Transverse colon (tissue), 4 donors: Measurements from ENCODE around the gene SLC29A3. TPM values are rescaled to one million over a fixed set of nuclear protein-coding genes. Genes with fewer than 3 reads are reported as not detected.

Experiments
- DNase-seq: peaks from one replicate; pipeline ENCODE4 v3.0.0-alpha.2; 2019
- H3K27ac ChIP-seq, 4 donors: fragments of 200-600 bp; sonication (generic); 2 replicates each; pipeline ENCODE4 v1.5.1; 2016 to 2018; ENCODE audit warnings: inconsistent platforms in 4 of 4
- H3K27me3 ChIP-seq: fragments of 200-600 bp; sonication (generic); 2 replicates; pipeline ENCODE4 v1.5.1; 2017; ENCODE audit warnings: inconsistent platforms
- H3K36me3 ChIP-seq, 4 donors: fragments of 200-600 bp; sonication (generic); 2 replicates each; pipeline ENCODE4 v1.5.1; 2017 to 2019; ENCODE audit warnings: inconsistent platforms in 4 of 4
- H3K4me1 ChIP-seq, 4 donors: fragments of 200-600 bp; sonication (generic); 2 replicates each; pipeline ENCODE4 v1.5.1; 2017 to 2020; ENCODE audit warnings: inconsistent platforms in 4 of 4
- H3K4me3 ChIP-seq, 4 donors: fragments of 200-600 bp; sonication (generic); 1 replicate in 1 of 4; 2 replicates in 3 of 4; pipeline versions ENCODE4 v1.5.1 to v1.6.1; 2017 to 2019; ENCODE audit warnings: inconsistent platforms in 4 of 4
- H3K9me3 ChIP-seq, 2 donors: fragments of 200-600 bp; sonication (generic); 2 replicates each; pipeline ENCODE4 v1.5.1; 2017 to 2019; ENCODE audit warnings: inconsistent platforms in 2 of 2
- EP300 ChIP-seq: sonication (generic); formaldehyde crosslinking; IDR thresholded peaks from one replicate; pipeline ENCODE4 v1.6.1; 2017; ENCODE audit warnings: antibody characterized with exemption, low read depth
- POLR2A ChIP-seq: fragments of 450-650 bp; IDR thresholded peaks from one replicate; pipeline ENCODE4 v1.6.1; 2016; ENCODE audit warnings: antibody characterized with exemption, mild to moderate bottlenecking, moderate library complexity
- POLR2AphosphoS5 ChIP-seq, 3 donors: sonication (generic); formaldehyde crosslinking; IDR thresholded peaks; one replicate each; pipeline ENCODE4 v1.6.1; 2016; ENCODE audit warnings: antibody characterized with exemption in 3 of 3
- WGBS, 2 donors: methylation state at CpG; one replicate each; pipeline ENCODE4 v1.1.5; 2018; ENCODE audit warnings: low coverage in 1 of 2; 5-methylcytosine and 5-hydroxymethylcytosine counted together
- in situ Hi-C, 4 donors: fragments of 200-750 bp; cut with MboI; loops; one replicate each; pipeline versions ENCODE4 v1.15.0 to v1.15.1; 2017; ENCODE audit warnings: low sequenced_read_pairs in 3 of 4, low pct_ligation_motif_present in 1 of 4, low pct_unique_long_range_greater_than_20kb in 1 of 4
- intact Hi-C: fragments of 100-400 bp; cut with DNase I; formaldehyde crosslinking; loops from one replicate; pipeline ENCODE4 v1.15.1; 2023; ENCODE audit warnings: low total_unique reads
- total RNA-seq, 4 donors: library from RNA; depleted of rRNA; stranded (reverse); fragments of >200 nt; gene quantifications; one replicate each; pipeline ENCODE4 v1.1.0, GENCODE V29; 2016
- TF ChIP-seq, protein P1 (sequence below), 5 experiments: fragments of 200-600 bp in 3 of 5; fragments of 450-650 bp in 2 of 5; sonication (generic) in 3 of 5; IDR thresholded peaks; 1 replicate in 2 of 5; 2 replicates in 3 of 5; pipeline ENCODE4 v1.5.1; 2016 to 2017; ENCODE audit warnings: antibody characterized with exemption in 5 of 5, inconsistent platforms in 3 of 5, mild to moderate bottlenecking in 2 of 5, moderate library complexity in 1 of 5

The SLC29A3 gene
- total RNA-seq, 4 donors from 2014 or later, result 0.75 to 6.4 (median 3.4) TPM

DNA sequence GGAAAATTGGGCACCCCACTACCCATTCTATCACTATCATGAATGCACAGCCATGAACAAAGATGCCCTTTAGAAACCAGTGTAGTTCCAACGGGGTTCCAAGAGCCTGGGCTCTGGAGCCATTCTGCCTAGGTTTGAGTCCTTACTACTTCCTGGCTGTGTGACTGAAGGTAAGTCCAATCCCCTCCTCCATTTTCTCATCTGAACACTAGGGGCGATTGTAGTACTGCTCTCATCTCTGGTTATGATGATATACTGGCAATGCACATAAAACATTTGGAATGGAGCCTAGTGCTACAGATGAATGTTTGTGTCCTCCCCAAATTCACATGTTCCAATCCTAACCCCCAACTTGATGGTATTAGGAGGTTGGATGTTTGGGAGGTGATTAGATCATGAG is 49.6 kb downstream of the SLC29A3 start:
- 71% methylated on average over 2 of the region's 2 CpGs; no CpG with 5 or more reads in 1 of the 2 donors for WGBS, 2 donors
- Histone ChIP-seq H3K27me3 (no peaks in the 10 kb centered on the region), H3K9me3 (no peaks in the 10 kb centered on the region), H3K4me3 (no peak overlapping the region), H3K4me1 (no peaks in the 10 kb centered on the region), H3K36me3 (no peaks in the 10 kb centered on the region), H3K27ac (no peak overlapping the region)
- DNase-seq, result no peak
- TF ChIP-seq EP300 (no peak), POLR2AphosphoS5 (IDR thresholded peaks at IDR 0.05) (no peak), POLR2A (no peak)
- TF ChIP-seq, protein P1, sequence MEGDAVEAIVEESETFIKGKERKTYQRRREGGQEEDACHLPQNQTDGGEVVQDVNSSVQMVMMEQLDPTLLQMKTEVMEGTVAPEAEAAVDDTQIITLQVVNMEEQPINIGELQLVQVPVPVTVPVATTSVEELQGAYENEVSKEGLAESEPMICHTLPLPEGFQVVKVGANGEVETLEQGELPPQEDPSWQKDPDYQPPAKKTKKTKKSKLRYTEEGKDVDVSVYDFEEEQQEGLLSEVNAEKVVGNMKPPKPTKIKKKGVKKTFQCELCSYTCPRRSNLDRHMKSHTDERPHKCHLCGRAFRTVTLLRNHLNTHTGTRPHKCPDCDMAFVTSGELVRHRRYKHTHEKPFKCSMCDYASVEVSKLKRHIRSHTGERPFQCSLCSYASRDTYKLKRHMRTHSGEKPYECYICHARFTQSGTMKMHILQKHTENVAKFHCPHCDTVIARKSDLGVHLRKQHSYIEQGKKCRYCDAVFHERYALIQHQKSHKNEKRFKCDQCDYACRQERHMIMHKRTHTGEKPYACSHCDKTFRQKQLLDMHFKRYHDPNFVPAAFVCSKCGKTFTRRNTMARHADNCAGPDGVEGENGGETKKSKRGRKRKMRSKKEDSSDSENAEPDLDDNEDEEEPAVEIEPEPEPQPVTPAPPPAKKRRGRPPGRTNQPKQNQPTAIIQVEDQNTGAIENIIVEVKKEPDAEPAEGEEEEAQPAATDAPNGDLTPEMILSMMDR (IDR thresholded peaks at IDR 0.05), result no peak
- intact Hi-C loops (no loop called here), in situ Hi-C loops (no loop called here)

DNA sequence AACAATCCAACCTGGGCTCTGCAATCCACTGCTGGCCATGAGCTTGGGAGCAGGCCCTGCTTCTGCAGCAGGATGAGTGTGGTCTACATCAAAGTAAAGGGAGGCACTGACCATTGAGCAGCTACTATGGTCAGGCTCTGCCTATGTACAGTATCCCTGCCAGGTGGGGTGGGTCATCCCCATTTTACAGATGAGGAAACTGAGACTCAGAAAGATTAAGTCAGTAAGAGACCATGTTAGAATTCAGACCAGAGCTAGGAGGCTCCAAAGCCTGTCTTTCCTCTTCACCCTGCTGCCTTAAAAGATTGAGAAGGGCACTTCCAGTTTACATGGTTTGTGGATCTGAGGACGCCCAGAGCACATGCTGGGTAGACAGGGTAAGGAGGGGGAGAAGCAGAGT is 50.5 kb downstream of the SLC29A3 start:
- no peaks in the 10 kb centered on the region for H3K4me1 ChIP-seq
- no peak overlapping the region for H3K27ac ChIP-seq
- no peaks in the 10 kb centered on the region for H3K36me3 ChIP-seq
- no peak for TF ChIP-seq POLR2A
- no peak for TF ChIP-seq POLR2AphosphoS5 (IDR thresholded peaks at IDR 0.05)
- no peak for TF ChIP-seq EP300
- TF ChIP-seq, protein P1 (IDR thresholded peaks at IDR 0.05), result no peak
- no peak overlapping the region for H3K4me3 ChIP-seq
- in situ Hi-C loops (no loop called here), intact Hi-C loops (no loop called here)
- H3K27me3 ChIP-seq, result no peaks in the 10 kb centered on the region
- 69% methylated on average over 1 of the region's 1 CpG; no CpG with 5 or more reads in 1 of the 2 donors for WGBS, 2 donors
- no peaks in the 10 kb centered on the region for H3K9me3 ChIP-seq
- no peak for DNase-seq

DNA sequence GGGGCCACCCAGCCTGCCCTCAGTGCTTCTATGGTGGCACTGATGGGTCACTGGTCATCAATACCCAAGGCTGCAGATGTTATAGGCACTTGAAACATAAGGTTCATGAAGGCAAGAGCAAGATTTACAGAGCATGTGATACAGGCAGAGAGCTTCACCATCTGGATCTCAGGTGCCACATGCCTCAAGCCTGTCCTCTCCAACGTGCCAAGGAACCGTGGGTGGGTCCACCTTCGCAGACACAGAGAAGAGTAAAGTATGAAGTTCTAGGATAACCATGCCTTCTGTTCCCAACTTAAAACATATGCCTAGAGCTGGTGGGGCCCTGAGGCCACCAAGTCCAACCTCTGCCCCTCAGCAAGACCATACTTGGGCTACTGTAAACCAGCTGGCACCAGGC is 51.0 kb downstream of the SLC29A3 start:
- TF ChIP-seq EP300 (no peak), POLR2A (no peak), POLR2AphosphoS5 (IDR thresholded peaks at IDR 0.05) (no peak)
- TF ChIP-seq, protein P1 (IDR thresholded peaks at IDR 0.05), result no peak
- no peak overlapping the region for H3K27ac ChIP-seq
- DNase-seq, result no peak
- intact Hi-C loops (no loop called here), in situ Hi-C loops (no loop called here)
- H3K27me3 ChIP-seq, result no peaks in the 10 kb centered on the region
- no peaks in the 10 kb centered on the region for H3K4me1 ChIP-seq
- no peaks in the 10 kb centered on the region for H3K9me3 ChIP-seq
- H3K4me3 ChIP-seq, result no peak overlapping the region
- H3K36me3 ChIP-seq, result no peaks in the 10 kb centered on the region
- WGBS, 2 donors, result 85% methylated on average over 3 of the region's 3 CpGs; no CpG with 5 or more reads in 1 of the 2 donors

DNA sequence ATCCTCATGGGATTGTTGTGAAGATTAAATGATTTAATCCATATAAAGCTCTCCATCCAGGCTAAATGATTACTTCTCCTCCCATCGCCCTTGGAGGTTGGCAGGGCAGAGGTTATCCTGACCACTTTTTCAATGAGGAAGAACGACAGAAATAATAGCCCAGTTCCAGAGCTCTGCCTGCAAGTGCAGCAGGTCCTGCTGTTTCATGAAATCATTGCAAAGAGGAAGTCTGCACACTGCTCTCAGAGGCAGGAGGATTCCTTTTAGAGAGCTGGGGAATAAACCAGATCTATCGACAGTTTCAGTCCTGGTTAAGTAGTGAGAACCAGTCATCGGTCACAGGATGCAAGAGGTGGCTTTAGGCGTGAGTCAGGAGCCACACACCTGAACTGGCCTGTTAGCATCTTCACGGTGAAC is 52.7 kb downstream of the SLC29A3 start:
- no peaks in the 10 kb centered on the region for H3K36me3 ChIP-seq
- no peak for DNase-seq
- 59 to 92% methylated on average over 2 to 6 of the region's 6 CpGs for WGBS, 2 donors
- no peaks in the 10 kb centered on the region for H3K9me3 ChIP-seq
- in situ Hi-C loops, result no loop called here
- no peak overlapping the region for H3K4me3 ChIP-seq
- TF ChIP-seq EP300 (no peak), POLR2A (no peak), POLR2AphosphoS5 (IDR thresholded peaks at IDR 0.05) (no peak)
- TF ChIP-seq, protein P1 (IDR thresholded peaks at IDR 0.05), result no peak
- H3K4me1 ChIP-seq, result peaks cover 3 to 12% (median 7%) of the 10 kb centered on the region in 4 donors
- H3K27ac ChIP-seq, result peak overlapping the region in 2 of 4 donors; percentile 40 to 50
- intact Hi-C loops, result no loop called here
- H3K27me3 ChIP-seq, result no peaks in the 10 kb centered on the region
